ENCODE results near the gene DAB2IP. TPM values are rescaled to one million over a fixed set of nuclear protein-coding genes. Genes with fewer than 3 reads are reported as not detected.
A peak's percentile ranks its signal among the peaks of the same experiment; 100 is the strongest.

DAB2IP gene
- total and polyA plus RNA-seq, 2 of the 4 experiments (the other 2 are of a cell fraction) = 5.6 to 17.2 TPM

DNA sequence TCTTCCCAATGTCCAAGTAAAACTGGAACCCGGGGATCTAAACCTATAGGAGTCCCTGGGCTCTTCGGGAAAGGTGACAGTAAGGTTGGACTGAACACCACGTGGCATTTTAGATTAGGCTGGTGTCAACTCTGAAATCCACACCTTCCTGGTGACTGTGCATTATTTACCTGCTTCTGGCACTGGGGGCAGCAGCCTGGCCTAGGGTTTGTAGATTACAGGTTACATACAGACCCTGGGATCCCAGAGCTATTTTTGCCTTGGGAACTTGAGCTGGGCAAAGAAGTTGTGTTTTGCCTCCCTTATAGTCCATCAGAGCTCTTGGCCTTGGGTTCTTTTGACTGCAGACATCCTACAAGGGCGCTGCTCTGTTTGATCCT is 173.2 kb downstream of the DAB2IP start:
- H3K9me1 ChIP-seq (ENCODE audit: insufficient read depth, low read length) = 0 out of 2 replicates have a peak, but pooled peaks cover 3% of the 10 kb centered on the region
- ChIA-PET POLR2A (ENCODE audit: unreplicated experiment) (no interaction called here), CTCF (interaction anchor here (0.9 kb wide), 1 partner anchor 12 kb away, joined by 5 read pairs; no protein-coding TSS in a partner anchor)
- H4K20me1 ChIP-seq (ENCODE audit: insufficient read depth, low read length) = no peaks in the 10 kb centered on the region
- no peak overlapping the region for H2AK9ac ChIP-seq (replicated peaks; ENCODE audit: low read depth, low read length, poor library complexity)
- H3K4ac ChIP-seq (ENCODE audit: low read depth, low read length) = no peak overlapping the region
- BruUV-seq (replicated peaks) = no TSS peak
- no peak overlapping the region for H2BK15ac ChIP-seq (ENCODE audit: low read depth, low read length)
- H4K5ac ChIP-seq (ENCODE audit: low read depth, low read length) = no peak overlapping the region; the same call in 1 of the 2 replicates
- no peak overlapping the region for H3K23ac ChIP-seq (ENCODE audit: low read depth, low read length)
- H3K4me2 ChIP-seq (ENCODE audit: low read depth, low read length) = no peak overlapping the region
- WGBS, 2 experiments (ENCODE audit: extremely low coverage in 2 of 2, insufficient read length in 1 of 2) = 70% methylated on average over 3 of the region's 4 CpGs; no CpG with 5 or more reads in 1 of the 2 experiments
- no peak overlapping the region for H2AFZ ChIP-seq (replicated peaks; ENCODE audit: low read length, poor library complexity)
- no peak overlapping the region for H2AK5ac ChIP-seq (ENCODE audit: low read depth, low read length)
- H4K8ac ChIP-seq (ENCODE audit: low read depth in 2 of 2, low read length in 2 of 2) = no peak overlapping the region
- TF ChIP-seq RFX5 (IDR thresholded peaks at IDR 0.05; ENCODE audit: low read depth, low read length) = no peak
- no peak for TF ChIP-seq POLR2A (IDR thresholded peaks at IDR 0.05; ENCODE audit: low read depth, low read length)
- TF ChIP-seq FOS (IDR thresholded peaks at IDR 0.05; ENCODE audit: low read depth, low read length) = no peak
- TF ChIP-seq NFE2L2 (IDR thresholded peaks at IDR 0.05; ENCODE audit: low read depth, low read length) = no peak
- TF ChIP-seq RCOR1 (IDR thresholded peaks at IDR 0.05; ENCODE audit: insufficient replicate concordance, low read length) = no peak
- TF ChIP-seq, protein P1, sequence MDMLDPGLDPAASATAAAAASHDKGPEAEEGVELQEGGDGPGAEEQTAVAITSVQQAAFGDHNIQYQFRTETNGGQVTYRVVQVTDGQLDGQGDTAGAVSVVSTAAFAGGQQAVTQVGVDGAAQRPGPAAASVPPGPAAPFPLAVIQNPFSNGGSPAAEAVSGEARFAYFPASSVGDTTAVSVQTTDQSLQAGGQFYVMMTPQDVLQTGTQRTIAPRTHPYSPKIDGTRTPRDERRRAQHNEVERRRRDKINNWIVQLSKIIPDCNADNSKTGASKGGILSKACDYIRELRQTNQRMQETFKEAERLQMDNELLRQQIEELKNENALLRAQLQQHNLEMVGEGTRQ (IDR thresholded peaks at IDR 0.05; ENCODE audit: low read depth, low read length) = no peak
- no peak for TF ChIP-seq CHD1 (IDR thresholded peaks at IDR 0.05; ENCODE audit: low read depth, low read length)
- no peak for TF ChIP-seq CEBPB (IDR thresholded peaks at IDR 0.05; ENCODE audit: low read depth, low read length)
- TF ChIP-seq MXI1 (IDR thresholded peaks at IDR 0.05; ENCODE audit: borderline replicate concordance, low read depth, low read length) = no peak
- no peak for TF ChIP-seq BHLHE40 (IDR thresholded peaks at IDR 0.05; ENCODE audit: low read depth, low read length)
- ATAC-seq (ENCODE audit: low read depth) (no peak), DNase-seq (no peak)
- H3K79me1 ChIP-seq (ENCODE audit: low read depth in 1 of 2, low read length in 2 of 2) = no peaks in the 10 kb centered on the region
- no peak overlapping the region for H3K4me3 ChIP-seq (ENCODE audit: insufficient read depth, low read depth, low read length)
- no peak overlapping the region for H2BK20ac ChIP-seq (ENCODE audit: low read depth, low read length)
- H3K4me1 ChIP-seq (ENCODE audit: control insufficient read depth, insufficient read depth, low read length) = peaks cover 8% of the 10 kb centered on the region
- in situ Hi-C loops (cut with MboI; ENCODE audit: low sequenced_read_pairs) (no loop called here), dilution Hi-C loops (cut with HindIII; ENCODE audit: low sequenced_read_pairs, unreplicated experiment) (no loop called here), intact Hi-C loops (cut with micrococcal nuclease) (no loop called here)
- no peak overlapping the region for H4K91ac ChIP-seq (ENCODE audit: insufficient read depth, low read depth, low read length)
- H3K14ac ChIP-seq (replicated peaks; ENCODE audit: low read depth, low read length) = 0 out of 2 replicates have a peak overlapping the region, but pooled peaks have one; percentile 44
- no peaks in the 10 kb centered on the region for H3K9me3 ChIP-seq (ENCODE audit: control insufficient read depth, insufficient read depth, low read length)
- no peaks in the 10 kb centered on the region for H3K36me3 ChIP-seq (ENCODE audit: control insufficient read depth, insufficient read depth, low read length)
- H3K18ac ChIP-seq (ENCODE audit: low read depth, low read length) = no peak overlapping the region
- no peak overlapping the region for H2BK120ac ChIP-seq (ENCODE audit: low read depth, low read length)
- no peak overlapping the region for H3K9ac ChIP-seq (ENCODE audit: low read depth, low read length)
- H2BK5ac ChIP-seq (ENCODE audit: low read depth, low read length, poor library complexity, severe bottlenecking) = no peak overlapping the region
- no peak overlapping the region for H3K56ac ChIP-seq (ENCODE audit: extremely low read depth, insufficient read depth, low read length)
- no peaks in the 10 kb centered on the region for H3K27me3 ChIP-seq (ENCODE audit: control insufficient read depth, insufficient read depth, low read length)
- H3K27ac ChIP-seq (ENCODE audit: insufficient read depth, low read length) = no peak overlapping the region
